NCI-H1436 (cell line): ENCODE measurements around the gene PTEN.
"Not testable (repeated sequence)": the region's sequence is repeated elsewhere in the genome, so short reads cannot be mapped to it uniquely, and the experiment has no call there.

ENCODE experiments used
- DNase-seq: peaks from one replicate; lab custom pipeline; 2025; lab: John Stamatoyannopoulos, UW

Gene PTEN

DNA sequence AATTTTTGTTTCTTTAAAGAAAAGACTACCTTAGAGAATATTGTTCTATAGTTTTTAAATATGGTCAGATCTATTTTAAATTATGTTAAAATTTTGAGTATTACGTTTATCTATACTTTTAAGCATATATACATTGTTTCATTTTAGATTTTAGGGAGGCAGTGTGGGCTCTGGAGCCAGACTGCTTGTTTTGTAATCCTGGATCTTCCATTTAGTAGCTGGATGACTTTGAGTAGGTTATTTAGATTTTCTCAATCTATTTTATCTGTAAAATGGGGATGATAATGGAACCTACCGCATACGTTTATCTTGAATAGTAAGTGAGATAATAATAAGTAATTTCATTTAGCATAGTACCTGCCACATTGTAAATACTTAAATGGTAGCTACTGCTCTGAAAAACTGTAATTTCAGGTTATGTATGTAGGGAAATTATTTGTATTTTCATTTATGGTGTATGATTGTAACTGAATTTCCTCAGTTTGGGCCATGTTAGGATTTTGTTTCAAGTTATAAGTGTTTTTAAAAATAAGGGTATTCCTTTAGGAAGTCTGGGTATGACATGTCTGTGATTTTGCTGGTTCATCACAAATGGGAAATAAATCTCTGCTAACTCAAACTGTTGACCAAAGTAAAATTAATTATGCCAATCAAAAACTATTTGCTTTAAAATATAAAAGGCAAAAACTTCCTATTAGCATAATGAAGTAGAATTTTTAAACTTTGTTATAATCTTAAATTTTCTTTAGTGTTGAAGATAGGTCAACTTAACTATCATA lies 6.5 kb downstream of the PTEN start:
- no peak for DNase-seq

DNA sequence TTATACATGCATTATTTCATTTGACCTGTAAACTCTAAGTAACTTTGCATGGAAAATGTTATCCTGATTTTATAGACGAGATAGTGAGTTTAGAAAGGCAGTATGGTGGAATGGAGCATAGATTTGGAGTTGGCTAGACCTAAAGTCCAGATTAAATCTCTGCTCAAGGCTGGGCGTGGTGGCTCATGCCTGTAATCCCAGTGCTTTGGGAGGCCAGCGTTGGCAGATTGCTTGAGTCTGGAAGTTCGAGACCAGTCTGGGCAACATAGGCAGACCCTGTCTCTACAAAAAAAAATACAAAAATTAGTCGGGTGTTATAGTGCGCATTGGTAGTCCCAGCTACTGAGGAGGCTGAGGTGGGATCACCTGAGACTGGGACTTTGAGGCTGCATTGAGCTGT lies 9.4 kb downstream of the PTEN start:
- DNase-seq = no peak

DNA sequence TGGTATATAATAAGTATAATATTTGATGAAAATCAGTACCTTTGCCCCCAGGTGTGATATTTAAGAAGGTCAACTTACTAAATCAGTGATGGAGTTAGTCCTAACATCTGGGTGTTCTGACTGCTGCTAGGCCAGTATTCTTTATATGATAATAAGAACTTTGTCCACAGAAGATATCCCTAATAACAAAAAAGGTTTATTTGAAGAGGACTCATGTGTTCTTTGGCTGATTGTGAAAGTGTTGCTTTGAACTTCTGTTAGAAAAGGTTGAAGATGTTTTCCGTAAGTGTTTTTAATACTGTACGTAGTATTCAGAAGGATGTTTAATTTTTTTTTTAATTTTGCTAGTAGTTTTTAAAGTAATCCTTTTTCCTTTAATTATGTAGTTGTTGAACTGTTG lies 10.2 kb downstream of the PTEN start:
- no peak for DNase-seq

DNA sequence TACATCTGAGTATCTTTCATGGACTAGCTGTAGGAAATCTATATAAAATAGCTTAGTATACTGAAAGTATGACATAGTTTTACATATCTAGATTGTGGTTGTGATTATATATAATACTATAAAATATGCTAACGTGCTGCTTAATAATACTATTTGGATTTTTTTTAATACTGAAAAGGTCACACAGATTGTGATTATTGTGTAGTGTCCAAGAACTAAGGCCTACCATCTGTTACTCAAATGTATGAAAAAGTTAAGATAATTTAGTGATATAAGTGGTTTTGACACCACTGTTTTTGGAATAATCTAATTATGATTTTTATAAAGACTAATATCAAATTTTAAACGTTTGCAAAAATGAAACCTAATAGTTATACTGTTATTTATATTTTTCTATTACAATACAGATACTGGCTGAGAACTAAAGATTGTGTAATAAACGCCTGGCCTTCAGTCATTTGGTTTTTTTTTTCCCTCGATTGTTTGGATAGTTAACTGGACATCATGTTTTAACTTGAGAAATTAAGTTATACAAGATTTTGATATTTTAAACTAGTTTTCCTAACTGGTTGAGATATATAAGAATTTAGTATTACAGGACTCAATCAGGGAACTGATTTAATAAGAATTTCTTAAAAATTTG lies 12.6 kb downstream of the PTEN start:
- no peak for DNase-seq

DNA sequence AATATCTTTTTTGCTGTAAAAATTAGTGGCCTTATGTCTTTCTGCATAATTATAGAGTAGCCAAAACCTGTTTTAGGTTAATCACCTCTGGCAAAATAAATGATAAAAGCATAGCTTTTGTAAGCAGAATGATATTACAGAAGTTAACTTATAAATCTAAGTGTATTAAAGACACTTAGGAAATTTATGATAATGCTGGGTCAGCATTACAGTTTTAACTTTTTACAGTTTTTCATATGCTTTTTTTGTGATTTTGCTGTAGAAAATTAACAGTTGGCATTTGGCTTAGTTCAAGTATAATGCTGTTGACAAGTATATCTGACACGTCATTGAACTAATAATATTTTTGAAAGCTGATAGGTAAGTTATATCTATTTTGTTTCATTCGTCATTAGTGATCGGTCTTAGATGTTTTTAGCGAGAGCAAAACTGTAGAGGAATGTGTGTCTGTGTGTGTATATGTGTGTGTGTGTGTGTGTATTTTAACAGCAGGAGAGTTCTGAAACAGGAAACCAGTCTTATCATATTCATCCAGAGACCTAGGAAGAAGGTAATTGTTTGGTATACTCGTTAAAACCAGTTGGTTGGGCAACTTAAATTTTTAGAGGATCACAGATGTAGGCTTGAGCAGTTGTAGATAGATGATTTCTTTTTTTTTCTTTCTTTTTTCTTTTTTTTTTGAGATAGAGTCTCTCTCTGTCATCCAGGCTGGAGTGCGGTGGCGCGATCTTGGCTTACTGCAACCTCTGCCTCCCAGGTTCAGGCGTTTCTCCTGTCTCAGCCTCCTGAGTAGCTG lies 15.4 kb downstream of the PTEN start:
- DNase-seq = no peak

DNA sequence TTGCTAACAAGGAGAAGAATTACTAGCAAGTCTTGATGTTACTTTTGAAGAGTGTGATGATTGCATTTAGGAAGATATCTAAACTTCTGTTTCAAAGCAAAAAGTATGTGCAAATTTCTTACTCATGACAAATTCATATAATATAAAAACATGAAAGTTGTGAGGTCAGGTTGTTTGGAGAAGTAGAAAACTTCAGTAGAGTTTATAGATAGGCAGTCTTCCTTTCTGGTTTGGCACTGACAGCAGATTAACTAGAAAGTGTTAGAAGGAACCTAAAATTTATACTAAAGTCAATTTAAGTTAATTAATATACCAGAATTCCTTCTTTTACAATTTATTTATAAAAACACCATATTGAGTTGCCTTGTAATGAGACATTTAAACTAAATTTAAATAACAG lies 16.9 kb downstream of the PTEN start:
- DNase-seq = no peak

DNA sequence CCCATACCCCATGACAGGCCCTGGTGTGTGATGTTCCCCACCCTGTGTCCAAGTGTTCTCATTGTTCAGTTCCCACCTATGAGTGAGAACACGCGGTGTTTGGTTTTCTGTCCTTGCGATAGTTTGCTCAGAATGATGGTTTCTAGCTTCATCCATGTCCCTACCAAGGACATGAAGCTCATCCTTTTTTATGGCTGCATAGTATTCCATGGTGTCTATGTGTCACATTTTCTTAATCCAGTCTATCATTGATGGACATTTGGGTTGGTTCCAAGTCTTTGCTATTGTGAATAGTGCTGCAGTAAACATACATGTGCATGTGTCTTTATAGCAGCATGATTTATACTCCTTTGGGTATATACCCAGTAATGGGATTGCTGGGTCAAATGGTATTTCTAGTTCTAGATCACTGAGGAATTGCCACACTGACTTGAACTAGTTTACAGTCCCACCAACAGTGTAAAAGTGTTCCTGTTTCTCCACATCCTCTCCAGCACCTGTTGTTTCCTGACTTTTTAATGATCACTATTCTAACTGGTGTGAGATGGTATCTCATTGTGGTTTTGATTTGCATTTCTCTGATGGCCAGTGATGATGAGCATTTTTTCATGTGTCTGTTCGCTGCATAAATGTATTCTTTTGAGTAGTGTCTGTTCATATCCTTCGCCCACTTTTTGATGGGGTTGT lies 18.1 kb downstream of the PTEN start:
- DNase-seq = not testable (repeated sequence)

DNA sequence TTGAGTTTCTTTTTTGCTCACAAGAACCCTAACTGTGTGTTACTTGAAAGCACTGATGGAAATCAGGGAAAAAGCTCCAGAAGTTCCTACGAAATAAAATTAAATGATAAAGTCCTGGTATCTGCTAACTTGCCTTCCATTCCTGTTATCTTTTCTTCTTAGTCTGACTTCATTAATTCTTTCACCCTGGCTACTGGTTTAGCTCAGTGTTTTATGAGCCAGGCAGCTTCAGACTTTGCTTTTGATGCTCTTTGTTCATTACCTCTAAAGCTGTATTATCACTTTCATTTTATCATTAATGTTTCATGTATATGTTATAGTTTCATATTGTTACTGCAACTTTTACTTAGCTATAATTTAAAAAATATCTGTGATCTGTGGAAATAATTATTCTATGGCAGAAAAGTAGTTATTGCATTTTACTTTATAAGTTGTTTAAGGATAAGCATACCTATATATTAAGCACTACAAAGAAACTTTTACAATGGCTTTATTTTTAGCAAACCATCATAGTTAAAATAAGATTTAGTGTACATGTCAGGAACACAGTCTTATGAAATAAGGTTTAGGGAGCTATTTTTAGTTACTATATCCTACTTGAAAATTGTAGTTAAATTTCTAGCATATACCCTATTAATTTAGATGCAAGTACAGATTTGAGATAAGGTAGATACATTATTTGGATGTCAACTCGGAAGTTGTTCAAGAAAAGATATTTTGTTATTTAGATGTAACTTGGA lies 19.3 kb downstream of the PTEN start:
- DNase-seq = no peak

DNA sequence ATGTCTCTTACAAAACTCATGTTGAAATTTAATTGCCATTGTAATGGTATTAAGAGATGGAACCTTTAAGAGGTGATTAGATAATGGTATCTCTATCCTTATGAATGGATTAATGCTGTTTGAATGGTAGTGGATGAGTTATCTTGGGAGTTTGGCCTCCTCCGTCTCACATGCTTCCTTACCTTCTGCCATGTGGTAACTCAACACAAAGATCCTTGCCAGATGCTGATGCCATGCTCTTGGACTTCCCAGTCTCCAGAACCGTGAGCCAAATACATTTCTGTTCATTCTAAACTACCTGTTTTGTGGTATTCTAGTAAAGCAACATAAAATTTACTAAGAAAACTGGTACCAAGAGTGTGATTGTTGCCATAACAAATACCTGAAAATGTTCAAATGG lies 23.2 kb downstream of the PTEN start:
- DNase-seq = no peak

DNA sequence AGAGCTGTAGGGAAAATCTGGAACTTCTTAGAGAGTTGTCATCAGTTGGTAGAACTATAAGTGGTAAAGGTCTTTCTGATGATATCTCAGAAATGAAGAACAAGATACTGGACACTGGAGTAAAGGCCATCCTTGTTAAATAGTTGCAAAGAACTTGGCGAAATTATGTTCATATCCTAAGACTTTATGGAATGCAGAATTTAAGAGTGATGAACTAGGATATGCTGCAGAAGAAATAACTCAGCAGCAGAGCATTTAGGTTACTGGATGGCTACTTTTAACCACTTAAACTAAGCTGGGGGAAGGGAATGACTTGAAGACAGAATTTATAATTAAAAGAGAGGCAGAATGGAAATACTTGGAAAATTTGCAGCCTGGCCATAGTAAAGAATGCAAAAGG lies 23.7 kb downstream of the PTEN start:
- no peak for DNase-seq

DNA sequence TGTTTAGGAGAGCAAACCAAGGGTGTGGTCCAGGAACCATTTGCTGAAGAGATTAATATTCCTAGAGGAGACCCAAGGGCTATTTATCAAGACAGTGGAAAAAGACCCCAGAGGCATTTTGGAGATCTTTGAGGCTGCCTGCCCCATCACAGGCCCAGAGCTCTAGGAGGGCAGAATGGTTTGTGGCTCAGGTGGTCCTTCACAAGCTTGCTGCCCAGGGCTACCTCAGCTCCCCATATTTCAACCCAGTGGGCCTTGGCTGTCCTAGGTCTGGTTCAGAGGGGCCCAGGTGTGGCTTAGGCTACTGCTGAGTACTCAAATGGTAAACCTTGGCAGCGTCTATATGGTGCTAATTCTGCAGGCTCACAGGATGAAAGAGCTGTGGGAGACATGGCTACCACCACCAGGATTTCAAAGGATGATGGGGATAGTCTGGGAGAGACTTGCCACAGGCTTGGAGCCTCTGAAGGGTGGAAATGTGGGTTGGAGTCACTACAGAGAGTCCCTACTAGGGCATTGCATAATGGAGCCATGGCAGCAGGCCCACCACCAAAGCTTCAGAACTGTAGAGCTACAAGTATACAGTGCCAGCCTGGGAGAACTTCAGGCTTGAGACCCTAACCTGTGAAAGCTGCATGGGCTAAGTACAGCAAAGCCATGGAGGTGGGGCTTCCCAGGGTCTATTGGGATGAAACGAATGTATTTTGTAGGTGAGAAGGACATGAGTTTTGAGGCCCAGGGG lies 24.3 kb downstream of the PTEN start:
- DNase-seq = no peak

DNA sequence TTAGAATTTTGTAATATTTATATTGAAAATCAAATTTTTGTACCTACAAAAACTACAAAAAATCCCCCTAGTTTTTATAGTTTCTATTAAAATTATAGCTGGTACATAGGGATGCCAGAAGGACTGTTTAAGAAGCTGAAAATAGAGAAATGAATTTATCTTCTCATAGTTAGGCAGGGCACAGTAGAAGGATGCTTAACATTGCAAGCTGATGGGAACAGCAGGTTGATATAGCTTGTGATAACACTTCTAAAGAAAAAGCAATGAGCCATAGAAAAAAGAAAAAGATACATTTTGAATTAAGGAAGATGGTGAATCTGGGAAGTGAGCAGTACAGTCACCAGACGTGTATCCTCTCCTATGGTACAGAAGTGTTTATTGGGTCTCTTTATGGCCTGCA lies 32.0 kb downstream of the PTEN start:
- no peak for DNase-seq

DNA sequence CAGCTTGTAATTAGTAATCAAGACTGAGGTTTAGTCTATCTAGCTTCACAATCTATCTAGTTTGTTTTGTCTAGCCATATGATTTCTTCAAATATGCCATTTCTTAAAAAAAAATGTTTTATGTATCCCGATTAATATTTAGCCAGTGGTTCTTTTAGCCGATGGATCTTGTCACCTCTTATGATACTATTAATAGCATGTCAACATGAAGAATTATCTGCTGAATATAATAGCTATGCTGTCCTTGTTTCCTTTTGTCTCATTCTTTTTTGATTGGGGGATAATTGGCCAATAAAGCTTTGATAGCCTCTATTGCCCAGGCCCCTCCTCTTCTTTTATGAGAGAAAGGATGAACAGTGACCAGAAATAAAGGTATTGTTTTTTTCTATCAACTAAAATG lies 32.8 kb downstream of the PTEN start:
- DNase-seq = no peak

DNA sequence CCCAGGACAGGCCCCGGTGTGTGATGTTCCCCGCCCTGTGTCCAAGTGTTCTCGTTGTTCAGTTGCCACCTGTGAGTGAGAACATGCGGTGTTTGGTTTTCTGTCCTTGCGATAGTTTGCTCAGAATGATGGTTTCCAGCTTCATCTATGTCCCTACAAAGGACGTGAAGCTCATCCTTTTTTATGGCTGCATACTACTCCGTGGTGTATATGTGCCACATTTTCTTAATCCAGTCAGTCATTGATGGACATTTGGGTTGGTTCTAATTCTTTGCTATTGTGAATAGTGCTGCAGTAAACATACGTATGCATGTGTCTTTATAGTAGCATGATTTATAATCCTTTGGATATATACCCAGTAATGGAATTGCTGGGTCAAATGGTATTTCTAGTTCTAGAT lies 34.5 kb downstream of the PTEN start:
- DNase-seq = not testable (repeated sequence)

DNA sequence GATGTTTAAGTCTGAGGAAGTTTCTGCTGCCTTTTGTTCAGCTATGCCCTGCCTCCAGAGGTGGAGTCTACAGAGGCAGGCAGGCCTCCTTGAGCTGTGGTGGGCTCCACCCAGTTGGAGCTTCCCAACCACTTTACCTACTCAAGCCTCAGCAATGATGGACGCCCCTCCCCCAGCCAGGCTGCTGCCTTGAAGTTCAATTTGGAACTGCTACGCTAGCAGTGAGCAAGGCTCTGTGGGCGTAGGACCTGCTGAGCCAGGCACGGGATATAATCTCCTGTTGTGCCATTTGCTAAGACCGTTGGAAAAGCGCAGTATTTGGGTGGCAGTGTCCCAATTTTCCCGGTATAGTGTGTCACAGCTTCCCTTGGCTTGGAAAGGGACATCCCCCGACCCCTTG lies 40.0 kb downstream of the PTEN start:
- not testable (repeated sequence) for DNase-seq

DNA sequence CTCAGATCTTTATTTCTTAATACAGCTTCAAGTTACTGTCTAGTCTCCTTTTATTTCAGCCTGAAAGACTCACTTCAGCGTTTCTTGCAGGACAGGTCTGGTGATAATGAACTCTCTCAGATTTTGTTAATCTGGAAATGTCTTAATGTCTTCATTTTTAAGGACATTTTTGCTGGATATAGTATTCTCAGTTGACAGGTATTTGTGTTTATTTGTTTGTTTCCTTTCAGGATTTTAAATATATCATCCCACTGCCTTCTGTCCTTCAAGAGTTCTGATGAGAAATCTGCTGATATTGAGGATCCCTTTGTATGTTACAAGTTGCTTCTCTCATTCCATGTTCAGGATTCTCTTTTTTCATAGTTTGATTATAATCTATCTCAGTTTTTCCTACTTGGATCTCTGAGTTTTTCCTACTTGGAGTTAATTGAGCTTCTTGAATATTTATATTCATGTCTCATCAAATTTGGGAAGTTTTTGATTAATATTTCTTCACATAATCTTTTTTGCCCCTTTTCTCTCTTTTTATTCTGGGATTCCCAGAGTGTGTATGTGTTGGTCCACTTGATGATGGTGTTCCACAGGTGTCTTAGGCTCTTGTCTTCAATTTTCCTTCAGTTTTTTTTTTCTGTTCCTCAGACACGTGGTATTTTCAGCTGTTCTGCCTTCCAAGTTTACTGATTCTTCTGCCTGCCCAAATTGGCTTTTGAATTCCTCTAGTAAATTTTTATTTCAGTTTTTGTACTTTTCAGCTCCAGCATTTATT lies 49.9 kb downstream of the PTEN start:
- no peak for DNase-seq

DNA sequence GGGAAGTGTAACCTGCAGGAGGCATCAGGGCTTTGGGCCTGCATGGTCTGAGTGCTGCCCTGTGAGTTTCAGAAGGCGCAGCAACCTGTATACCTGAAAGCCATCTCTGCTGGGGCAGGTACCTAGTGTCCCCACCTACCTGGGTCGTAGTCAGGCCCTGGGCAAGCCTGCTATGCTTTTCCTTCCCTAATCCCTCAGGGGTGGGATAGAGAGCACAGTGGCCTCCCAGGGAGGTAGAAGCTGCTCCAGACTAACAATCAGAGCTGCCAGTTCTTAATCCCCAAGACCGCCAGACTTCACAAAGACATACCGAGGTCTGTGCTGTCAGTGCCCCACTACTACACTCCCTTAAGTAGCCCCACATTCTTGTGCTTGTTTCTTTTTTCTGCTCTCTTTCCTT lies 52.0 kb downstream of the PTEN start:
- DNase-seq = no peak

DNA sequence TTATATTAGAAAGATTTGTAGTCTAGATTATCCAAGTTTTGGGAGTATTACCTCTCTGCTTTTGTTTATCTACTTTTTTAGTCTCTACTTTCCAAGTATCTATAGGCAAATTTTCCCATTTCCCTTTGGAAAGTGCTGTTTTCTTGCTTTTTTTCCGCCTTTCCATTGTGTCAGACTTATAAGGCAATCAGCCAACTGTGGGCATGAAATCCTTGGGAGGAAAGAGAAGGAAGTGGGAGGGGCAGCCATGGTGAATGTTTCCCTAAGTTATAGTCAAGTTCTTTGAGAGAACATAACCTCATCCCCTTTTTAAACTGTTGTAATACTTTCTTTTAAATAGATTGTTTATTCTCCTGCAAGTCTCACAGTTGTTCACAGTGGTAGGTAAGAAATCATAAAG lies 52.6 kb downstream of the PTEN start:
- DNase-seq = no peak

DNA sequence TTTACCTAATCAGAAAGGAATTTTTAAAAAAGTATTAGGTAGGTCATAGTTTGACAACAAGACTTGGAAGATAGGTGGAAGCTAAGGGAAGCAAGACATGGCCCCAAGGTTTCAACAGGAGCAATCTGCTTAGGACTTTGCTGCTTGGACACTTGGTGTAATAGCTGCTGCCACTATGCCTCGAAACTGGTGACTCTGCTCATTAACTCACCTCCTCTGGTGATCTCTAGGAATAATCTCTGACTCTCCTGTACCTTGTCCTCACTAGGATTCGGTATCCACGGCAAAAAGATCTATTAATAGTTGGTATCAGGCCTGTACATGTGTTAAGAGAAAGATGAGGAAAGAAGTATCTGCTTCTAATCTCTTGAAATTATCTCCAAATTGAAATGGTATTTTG lies 53.1 kb downstream of the PTEN start:
- DNase-seq = no peak

DNA sequence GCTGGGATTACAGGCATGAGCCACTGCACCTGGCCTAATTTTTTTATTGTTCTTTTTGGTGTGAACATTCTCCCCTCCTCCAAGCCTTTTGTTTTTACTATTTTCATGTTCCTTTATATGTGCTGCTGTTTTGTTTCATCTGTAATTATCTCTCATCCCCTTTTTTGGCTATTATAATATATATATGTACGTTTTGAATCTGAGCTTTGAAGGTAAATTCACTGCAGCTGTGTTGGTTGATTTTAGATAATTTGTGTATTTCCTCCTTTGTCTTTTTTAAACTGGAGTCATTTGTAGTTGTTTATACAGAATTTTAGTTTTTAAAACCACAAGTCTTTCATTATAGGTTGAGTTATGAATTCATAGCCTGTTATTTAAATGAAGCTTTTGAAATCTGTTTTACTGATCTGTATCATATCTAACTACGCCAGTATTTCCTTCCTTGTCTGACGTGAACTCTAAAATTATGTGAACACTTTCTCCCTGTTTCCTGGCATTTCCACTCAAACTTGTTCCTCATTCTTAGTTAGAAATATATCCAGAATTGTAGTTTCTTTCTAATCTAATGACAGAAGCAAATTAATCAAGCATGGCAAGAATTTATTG lies 54.9 kb downstream of the PTEN start:
- no peak for DNase-seq
